Superior temporal gyrus (tissue), 1 donor: ENCODE data around the gene LIPC.

Experiments
- DNase-seq: peaks from one replicate; pipeline ENCODE4 v3.0.0-alpha.2; 2016; ENCODE audit errors: extremely low spot score

The LIPC gene

GRCh38 chr15:58538225-58538727 lies 106.5 kb downstream of the LIPC start:
- no peak for DNase-seq

GRCh38 chr15:58538901-58539300 lies 107.1 kb downstream of the LIPC start:
- no peak for DNase-seq

GRCh38 chr15:58539548-58539947 lies 107.8 kb downstream of the LIPC start:
- DNase-seq, result no peak

- no peak for DNase-seq
These were observed 109.8 kb downstream of the LIPC start for GRCh38 chr15:58541410-58542087.

GRCh38 chr15:58543664-58544335 lies 112.0 kb downstream of the LIPC start:
- DNase-seq, result no peak

GRCh38 chr15:58544756-58545155 lies 113.0 kb downstream of the LIPC start:
- no peak for DNase-seq

GRCh38 chr15:58545307-58546065 lies 113.7 kb downstream of the LIPC start:
- DNase-seq, result no peak

- DNase-seq, result no peak
These were observed 114.3 kb downstream of the LIPC start for GRCh38 chr15:58546066-58546591.

GRCh38 chr15:58546635-58547627 lies 115.1 kb downstream of the LIPC start:
- DNase-seq, result no peak

- DNase-seq, result no peak
These were observed 116.0 kb downstream of the LIPC start for GRCh38 chr15:58547628-58548307.

GRCh38 chr15:58548308-58549012 lies 116.7 kb downstream of the LIPC start:
- DNase-seq, result no peak

- no peak for DNase-seq
These were observed 117.4 kb downstream of the LIPC start for GRCh38 chr15:58549013-58549784.

- no peak for DNase-seq
These were observed 117.9 kb downstream of the LIPC start for GRCh38 chr15:58549785-58550074.

GRCh38 chr15:58551084-58551763 lies 119.4 kb downstream of the LIPC start:
- DNase-seq, result peak; percentile 37

- DNase-seq, result peak; percentile 77
These were observed 120.1 kb downstream of the LIPC start for GRCh38 chr15:58551764-58552504.

GRCh38 chr15:58552505-58553364 lies 120.9 kb downstream of the LIPC start:
- no peak for DNase-seq

GRCh38 chr15:58553365-58553918 lies 121.7 kb downstream of the LIPC start:
- no peak for DNase-seq
